ENCODE measurements around the gene M1AP.
A peak's percentile ranks its signal among the peaks of the same experiment; 100 is the strongest.

Gene M1AP

DNA sequence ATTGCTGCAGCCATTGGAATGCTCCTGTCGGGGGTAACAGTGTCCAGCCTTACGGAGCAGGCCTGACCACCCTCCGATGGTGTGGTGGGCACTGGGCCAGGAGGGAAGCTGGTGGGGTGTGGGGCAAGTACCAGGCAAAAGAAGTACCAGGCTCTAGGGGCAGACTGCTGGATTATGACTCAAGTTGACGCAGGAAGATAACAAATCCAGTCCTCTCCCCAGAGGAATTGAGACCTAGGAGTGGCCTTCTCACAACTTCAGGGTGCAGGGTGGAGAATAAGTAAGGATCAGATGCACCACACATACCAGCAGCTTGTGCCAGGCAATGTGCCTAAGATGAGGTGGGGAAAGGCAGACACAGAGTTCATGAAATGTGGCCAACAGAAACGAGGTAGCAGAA, 43.8 kb upstream of the M1AP start:
- H3K4me3 ChIP-seq (ENCODE audit: low read depth, low read length): no peak overlapping the region
- DNase-seq (ENCODE audit: low read depth): no peak
- TF ChIP-seq, protein P1, sequence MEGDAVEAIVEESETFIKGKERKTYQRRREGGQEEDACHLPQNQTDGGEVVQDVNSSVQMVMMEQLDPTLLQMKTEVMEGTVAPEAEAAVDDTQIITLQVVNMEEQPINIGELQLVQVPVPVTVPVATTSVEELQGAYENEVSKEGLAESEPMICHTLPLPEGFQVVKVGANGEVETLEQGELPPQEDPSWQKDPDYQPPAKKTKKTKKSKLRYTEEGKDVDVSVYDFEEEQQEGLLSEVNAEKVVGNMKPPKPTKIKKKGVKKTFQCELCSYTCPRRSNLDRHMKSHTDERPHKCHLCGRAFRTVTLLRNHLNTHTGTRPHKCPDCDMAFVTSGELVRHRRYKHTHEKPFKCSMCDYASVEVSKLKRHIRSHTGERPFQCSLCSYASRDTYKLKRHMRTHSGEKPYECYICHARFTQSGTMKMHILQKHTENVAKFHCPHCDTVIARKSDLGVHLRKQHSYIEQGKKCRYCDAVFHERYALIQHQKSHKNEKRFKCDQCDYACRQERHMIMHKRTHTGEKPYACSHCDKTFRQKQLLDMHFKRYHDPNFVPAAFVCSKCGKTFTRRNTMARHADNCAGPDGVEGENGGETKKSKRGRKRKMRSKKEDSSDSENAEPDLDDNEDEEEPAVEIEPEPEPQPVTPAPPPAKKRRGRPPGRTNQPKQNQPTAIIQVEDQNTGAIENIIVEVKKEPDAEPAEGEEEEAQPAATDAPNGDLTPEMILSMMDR (IDR thresholded peaks at IDR 0.05; ENCODE audit: low read depth, low read length, missing control alignments): no peak

DNA sequence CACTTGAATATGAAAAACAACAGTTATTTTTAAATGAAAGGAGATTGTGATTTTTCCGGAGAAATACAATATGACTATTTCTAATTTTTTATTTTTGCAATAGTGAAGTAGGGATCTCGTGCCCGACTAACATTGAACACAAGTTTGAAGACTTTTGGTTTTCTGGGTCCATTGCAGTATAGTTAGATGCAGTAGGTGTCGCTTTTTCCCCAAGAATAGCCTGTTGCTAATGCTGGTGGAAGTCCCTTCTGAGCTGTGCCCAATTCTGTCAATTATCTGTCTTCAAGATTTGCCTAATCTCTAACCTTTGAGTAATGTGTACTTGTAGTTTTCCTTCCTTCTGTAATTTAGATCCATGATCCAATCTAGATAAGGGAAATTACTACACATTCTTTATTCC, 42.4 kb upstream of the M1AP start:
- no peak overlapping the region for H3K4me3 ChIP-seq (ENCODE audit: low read depth, low read length)
- DNase-seq (ENCODE audit: low read depth): no peak
- TF ChIP-seq, protein P1 (IDR thresholded peaks at IDR 0.05; ENCODE audit: low read depth, low read length, missing control alignments): peak; percentile 77

DNA sequence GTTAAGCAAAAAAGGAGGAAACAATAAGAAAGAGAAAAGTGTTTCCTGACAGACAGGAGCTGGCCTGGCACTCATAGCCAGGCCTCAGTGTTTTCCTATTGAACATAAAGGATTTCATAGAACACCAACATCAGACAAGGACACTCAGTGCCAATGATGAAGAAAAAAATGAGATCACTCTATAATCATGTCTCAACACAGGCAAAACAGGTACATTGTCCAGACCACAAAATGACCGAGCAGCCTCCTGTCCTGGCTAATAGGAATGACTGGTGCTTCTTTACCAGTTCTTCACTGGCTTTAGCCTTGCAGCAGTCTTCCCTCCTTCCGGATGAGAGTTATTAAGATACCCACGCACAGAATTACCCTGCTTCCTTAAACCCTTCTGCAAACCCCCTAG, 41.5 kb upstream of the M1AP start:
- TF ChIP-seq, protein P1 (IDR thresholded peaks at IDR 0.05; ENCODE audit: low read depth, low read length, missing control alignments): no peak

DNA sequence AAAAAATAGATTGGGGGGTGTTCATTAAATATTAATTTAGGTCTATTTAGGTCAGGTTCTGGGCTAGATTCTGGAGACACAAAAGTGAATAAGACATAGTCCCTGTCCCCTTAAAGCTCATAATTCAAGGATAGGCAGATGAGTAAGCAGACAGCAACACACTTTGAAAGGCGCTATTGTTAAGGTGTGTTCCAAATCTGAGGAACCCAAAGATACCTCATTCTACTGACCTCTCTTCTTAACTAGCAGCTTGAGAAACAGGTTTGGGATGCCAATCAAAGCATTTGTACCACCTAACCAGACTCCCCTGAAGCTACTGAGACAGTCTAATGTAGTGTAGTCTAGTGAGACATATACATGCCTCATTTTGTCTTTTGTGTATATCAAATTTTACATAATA, 40.8 kb upstream of the M1AP start:
- no peak overlapping the region for H3K4me3 ChIP-seq (ENCODE audit: low read depth, low read length)
- TF ChIP-seq, protein P1 (IDR thresholded peaks at IDR 0.05; ENCODE audit: low read depth, low read length, missing control alignments): no peak
- no peak for DNase-seq (ENCODE audit: low read depth)

More for the DNA sequence above, 41.5 kb upstream of the M1AP start:
- no peak for DNase-seq (ENCODE audit: low read depth)
- H3K4me3 ChIP-seq (ENCODE audit: low read depth, low read length): no peak overlapping the region

DNA sequence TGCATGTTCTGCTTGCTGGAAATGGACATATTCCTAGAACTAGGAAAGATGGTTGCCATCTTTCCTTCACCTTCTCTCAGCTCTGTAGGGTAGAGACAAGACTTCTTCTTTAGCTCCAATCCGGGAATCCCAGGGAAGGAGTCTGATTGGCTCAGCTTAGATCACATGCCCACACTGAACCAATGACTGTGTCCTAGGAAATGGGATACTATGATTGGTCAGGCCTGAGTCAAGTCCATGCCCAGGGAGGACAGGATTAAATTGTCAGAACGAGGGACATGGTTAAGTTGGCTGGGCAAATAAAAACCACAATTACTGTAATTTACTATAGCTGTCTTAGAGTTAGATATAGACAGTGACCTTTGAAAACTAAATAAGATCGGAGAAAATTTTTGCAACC, 37.3 kb upstream of the M1AP start:
- TF ChIP-seq, protein P1 (IDR thresholded peaks at IDR 0.05; ENCODE audit: low read depth, low read length, missing control alignments): no peak

DNA sequence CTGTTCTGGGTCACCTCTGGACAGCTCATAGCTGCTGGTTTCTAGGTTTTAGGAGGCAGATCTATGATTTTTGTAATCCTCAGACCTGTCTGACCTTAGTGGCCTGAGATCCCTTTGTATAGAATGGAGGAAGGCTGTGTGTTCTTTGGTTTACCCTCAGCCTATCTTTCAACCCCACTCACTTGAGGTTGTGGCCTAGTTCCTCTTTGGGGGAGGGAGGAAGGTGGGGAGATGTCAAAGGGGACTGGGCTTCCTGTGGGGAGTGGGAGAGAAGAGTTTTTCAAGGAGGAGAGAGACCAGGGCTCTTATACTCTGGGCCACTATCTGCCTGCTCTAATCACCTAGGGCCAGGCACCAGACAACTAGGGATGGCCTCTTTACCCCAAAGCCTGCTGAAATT, 34.4 kb upstream of the M1AP start:
- no peak overlapping the region for H3K4me3 ChIP-seq (ENCODE audit: low read depth, low read length)
- no peak for DNase-seq (ENCODE audit: low read depth)
- TF ChIP-seq, protein P1 (IDR thresholded peaks at IDR 0.05; ENCODE audit: low read depth, low read length, missing control alignments): no peak

More for the DNA sequence above, 37.3 kb upstream of the M1AP start:
- H3K4me3 ChIP-seq (ENCODE audit: low read depth, low read length): no peak overlapping the region
- no peak for DNase-seq (ENCODE audit: low read depth)

DNA sequence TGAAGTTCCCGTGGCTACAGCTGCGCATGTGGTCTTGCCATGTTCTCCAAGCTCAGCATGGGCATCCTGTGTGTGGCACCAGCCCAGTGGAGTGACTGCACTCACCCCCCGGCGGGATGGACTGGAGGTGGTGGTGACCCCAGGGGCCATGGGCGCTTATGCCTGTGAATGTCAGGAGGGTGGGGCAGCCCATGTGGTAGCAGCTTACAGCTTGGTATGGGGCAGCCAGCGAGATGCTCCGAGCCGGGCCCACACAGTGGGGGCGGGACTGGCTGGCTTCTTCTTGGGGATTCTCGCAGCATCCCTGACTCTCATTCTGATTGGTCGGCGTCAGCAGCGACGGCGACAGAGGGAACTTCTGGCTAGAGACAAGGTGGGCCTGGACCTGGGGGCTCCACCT, 31.5 kb upstream of the M1AP start:
- TF ChIP-seq, protein P1 (IDR thresholded peaks at IDR 0.05; ENCODE audit: low read depth, low read length, missing control alignments): no peak
- H3K4me3 ChIP-seq (ENCODE audit: low read depth, low read length): no peak overlapping the region
- DNase-seq (ENCODE audit: low read depth): no peak

Measured in GM12864 (cell line).